Mesangial cell (primary cell): ENCODE results near the gene SVBP. TPM values are rescaled to one million over a fixed set of nuclear protein-coding genes. Genes with fewer than 3 reads are reported as not detected.

Source experiments
- total RNA-seq: library from RNA; depleted of rRNA; stranded (reverse); fragments of >200 nt; gene quantifications from 2 replicates; pipeline ENCODE4 v1.2.3, GENCODE V29; 2015

SVBP gene
- total RNA-seq, result 14.5 and 15.3 TPM in 2 replicates

GRCh38 chr1:42816585-42817439 lies at the start of gene SVBP, which contains the start of gene ERMAP:
Gene SVBP (minus strand): TSS chr1:42817397. CDS start chr1:42816544, 853 bp downstream.
Gene ERMAP (plus strand): TSS chr1:42817122. CDS start chr1:42830449, 13,327 bp downstream.

GRCh38 chr1:42846257-42847110 lies 29.3 kb upstream of the SVBP start, which contains the start of gene ZNF691:
Gene ZNF691 (plus strand): TSS chr1:42846613. CDS start chr1:42849659, 3,046 bp downstream.

DNA sequence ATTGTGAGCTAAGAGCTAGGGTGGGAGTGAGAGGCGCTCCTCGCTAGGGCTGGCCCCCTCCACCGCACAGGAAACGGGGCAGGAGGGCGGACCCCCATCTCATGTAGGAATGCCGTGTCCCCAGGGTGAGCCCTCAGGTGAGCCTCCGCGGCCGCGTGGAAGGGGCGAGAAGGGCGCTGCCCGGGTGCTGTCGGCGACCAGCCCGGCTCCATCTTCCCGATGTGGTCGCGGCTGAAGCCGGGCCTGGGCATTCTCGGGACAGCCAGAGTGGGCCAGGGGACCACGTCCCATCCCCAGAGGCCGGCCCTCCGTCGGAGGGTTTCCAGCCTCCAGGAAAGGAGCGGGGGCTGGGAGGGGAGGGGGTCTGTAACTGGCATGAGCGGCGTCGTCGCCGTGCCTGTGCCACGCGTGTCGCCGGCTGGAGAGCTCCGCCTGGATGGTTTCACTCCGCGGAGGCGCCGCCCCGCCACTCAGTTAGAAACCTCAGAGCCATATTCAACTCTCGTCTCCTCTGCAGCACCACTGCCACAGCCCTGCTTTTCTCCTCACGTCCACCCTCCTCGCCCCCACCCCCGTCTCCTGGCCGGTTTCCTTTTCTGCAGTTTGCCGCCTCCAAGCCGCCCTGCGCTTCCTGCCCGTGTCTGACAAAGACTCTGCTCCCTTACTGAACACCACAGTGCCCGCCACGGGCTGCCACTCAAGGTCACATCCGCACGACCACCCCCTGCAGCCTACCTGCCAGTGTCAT lies 32.1 kb downstream of the SVBP start, which contains the start of gene TMEM269:
TMEM269 (plus strand) TSS at position 46 of the 748 bp plus-strand sequence. CDS start 4,903 bp downstream, outside the sequence.

GRCh38 chr1:42766741-42767509 lies 50.3 kb downstream of the SVBP start, which contains the start of the genes C1orf50 and P3H1:
Gene C1orf50 (plus strand): TSS chr1:42767249. CDS start chr1:42767312, 63 bp downstream.
Gene P3H1 (minus strand): TSS chr1:42767028. CDS start chr1:42766971, 57 bp downstream.

Other genes starting within 250 kb of the SVBP start
- 17.1 and 57.4 TPM in 2 replicates for gene PPIH, start 159.0 kb downstream of the SVBP start, total RNA-seq
- 397 and 625 TPM in 2 replicates for gene YBX1, start 135.0 kb downstream of the SVBP start, total RNA-seq
- 1.8 TPM in 1 of 2 replicates, not detected in the other for gene CLDN19, start 77.2 kb downstream of the SVBP start, total RNA-seq
- gene P3H1, start 50.4 kb downstream of the SVBP start, total RNA-seq, result 130 and 153 TPM in 2 replicates
- gene C1orf50, start 50.1 kb downstream of the SVBP start, total RNA-seq, result 2.8 and 4.1 TPM in 2 replicates
- gene TMEM269, start 32.4 kb downstream of the SVBP start, total RNA-seq, result 0.25 TPM in 1 of 2 replicates, not detected in the other
- 8.1 and 13.4 TPM in 2 replicates for gene ERMAP, start 275 bp downstream of the SVBP start, total RNA-seq
- gene ZNF691, start 29.2 kb upstream of the SVBP start, total RNA-seq, result 5.4 and 11.9 TPM in 2 replicates
- 255 and 274 TPM in 2 replicates for gene SLC2A1, start 141.5 kb upstream of the SVBP start, total RNA-seq